Activated CD4-positive, alpha-beta T cell treated with anti-CD3 and anti-CD28 coated beads, Interleukin-2, amount 50 U/mL, for 48 hours (primary cell): Measurements from ENCODE around the gene RFC2.
A peak's percentile ranks its signal among the peaks of the same experiment; 100 is the strongest.

ENCODE experiments used
- DNase-seq, 2 experiments: peaks; one replicate each; pipeline ENCODE4 v3.0.0-alpha.2; 2020

The RFC2 gene

DNA sequence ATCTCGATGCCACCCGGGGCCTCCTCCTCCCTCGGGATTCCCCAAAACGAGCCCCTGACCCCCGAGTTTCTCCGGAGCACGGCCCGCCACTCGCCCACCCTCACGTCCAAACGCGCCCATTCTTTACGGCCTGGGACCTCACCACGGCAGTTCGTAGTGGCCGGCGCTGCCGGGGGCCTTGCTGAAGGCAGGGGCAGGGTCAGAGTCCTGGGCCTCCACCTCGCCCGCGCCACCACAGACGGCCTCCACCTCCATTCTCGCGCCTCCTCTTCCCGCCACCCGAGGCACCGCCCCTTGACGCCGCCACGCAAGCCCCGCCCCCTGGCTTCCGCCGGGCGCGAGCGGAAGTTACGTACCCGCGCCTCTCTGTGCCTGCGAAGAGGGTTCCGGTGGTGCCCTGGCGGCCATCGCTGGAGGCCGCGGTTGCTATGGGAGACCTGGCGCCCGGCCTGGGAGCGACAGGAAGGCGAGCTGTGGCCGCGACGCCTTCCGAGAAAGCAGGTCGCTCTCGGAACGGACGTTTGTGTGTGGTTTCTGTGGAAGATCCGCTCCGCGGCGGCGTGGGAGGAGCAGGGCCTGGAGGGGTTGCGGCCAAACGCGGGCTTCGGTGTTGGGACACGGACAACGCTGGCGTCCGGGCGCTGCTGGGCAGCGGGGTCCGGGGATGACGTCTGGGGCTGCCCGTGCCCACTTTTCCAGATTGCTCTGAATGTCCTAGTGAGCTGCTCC, at the start of gene RFC2:
RFC2 (minus strand) TSS at position 271 of the 729 bp plus-strand sequence; CDS start at position 255, 16 bp downstream.
- DNase-seq, result peak; percentile 97

DNA sequence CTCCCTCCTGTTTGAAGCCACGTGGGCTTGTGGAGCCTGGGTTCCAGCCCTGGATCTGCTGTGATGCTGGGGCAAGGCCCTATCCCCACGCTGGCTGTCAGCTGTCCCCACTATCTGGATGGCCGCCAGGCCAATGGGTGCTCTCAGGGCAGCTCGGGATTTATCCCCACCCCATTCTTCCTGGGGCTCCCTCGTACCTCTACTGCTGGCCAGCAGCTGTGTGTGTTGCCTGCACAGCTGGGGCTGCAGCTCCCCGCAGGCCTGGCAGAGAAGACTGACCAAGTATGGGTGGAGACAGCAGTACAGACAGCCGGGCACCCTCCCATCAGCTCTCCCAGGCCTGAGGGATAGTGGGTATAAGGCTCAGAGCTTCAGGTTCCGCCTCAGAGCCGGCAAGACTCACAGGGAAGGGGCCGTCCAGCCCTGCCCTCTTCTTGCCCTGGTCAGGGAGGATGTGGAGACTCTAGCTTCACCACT, 48.6 kb upstream of the RFC2 start:
- DNase-seq, result no peak

DNA sequence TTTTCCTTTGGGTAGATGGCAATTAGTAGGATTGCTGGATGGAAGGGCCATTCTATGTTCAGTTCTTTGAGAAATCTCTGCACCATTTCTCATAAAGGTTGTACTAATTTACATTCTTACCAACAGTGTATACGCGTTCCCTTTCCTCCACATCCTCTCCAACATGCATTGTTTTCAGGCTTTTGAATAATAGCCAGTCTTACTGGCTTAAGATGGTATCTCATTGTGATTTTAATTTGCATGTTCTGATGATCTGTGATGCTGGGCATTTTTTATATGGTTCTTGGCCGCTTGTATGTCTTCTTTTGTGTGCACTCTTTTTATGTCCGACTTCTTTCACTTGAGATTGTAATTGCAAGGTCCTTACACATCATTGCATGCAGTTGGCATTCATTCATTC, 46.7 kb upstream of the RFC2 start:
- DNase-seq, result no peak

DNA sequence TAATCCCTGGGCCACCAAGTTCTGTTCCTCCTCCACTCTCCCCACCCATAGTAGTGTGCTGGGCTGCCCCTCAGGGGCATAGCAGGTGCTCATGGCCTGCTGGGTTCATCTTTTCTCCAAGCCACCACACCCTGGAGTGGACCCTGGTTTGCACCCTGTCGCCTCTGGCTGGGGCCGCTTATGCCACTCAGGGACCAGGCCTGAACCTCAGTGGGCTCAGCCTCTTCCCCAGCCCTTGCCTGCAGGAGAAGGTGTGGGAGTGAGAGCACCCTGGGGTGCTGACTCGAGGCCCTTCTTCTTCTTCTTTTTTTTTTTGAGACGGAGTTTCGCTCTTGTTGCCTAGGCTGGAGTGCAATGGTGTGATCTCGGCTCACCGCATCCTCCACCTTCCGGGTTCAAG, 45.2 kb upstream of the RFC2 start:
- DNase-seq, result no peak

DNA sequence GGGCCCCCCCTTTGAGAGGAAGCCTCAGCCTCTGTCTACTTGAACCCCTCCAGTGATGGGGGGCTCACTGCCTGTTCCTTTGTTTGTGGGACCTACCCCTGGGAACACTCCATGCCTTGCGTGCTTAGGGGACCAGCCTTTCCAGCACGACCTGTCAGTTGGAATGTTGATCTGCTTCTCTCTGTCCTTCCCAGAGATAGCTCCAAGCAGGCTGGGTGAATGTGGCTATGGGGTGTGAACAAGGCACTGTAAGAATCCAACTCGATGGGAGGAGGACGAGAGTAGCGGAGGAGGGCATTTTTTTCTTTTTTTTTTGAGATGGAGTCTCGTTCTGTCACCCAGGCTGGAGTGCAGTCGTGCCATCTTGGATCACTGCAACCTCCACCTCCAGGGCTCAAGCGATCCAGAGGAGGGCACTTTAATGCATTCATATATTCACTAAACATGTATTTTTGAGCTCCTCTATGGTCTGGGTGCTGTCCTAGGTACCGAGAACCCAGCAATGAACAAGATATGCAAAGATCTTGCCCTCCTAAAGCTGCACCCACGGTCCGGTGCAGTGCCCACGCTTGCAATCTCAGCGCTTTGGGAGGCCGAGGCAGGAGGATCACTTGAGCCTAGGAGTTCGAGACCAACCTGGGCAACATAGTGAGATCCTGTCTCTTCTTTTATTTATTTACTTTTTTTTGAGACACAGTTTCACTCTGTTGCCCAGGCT, 43.5 kb upstream of the RFC2 start:
- DNase-seq, result no peak

DNA sequence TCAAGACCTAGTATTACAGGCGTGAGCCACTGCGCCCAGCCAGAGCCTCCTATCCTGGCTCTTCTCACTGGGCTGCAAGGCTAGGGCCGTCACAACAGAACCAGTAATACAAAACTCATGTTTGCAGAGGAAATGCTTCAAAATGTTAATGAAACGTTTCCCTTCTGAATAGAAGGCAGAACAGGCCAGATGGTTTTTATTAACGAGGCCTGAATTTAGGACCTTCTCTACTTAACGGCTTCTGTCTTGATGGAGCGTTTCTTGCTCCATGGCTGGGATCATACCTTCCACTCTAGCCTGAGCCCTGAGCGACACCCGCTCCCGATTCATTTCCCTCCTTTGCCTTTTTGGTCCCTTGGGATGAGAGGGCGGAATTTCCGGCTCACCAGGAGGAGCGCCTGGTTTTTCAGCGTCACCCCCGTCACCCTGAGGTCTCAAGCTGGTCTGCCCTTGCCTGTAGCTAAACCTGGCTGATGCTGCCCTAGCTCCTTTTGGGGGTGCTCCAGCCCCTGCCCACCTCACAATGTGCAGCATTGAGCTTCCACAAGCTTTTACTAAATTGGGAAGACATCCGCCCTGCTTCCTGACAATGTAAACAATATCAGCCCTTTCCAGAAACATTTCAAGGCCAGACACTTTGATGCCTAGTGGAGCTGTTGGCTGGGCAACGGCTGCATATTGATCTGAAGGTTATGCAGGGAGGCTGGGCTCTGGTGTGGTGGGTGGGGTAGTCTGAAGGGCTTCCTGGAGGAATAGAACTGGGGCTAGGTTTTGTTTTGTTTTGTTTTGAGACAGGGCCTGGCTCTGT, 40.2 kb upstream of the RFC2 start:
- no peak for DNase-seq

DNA sequence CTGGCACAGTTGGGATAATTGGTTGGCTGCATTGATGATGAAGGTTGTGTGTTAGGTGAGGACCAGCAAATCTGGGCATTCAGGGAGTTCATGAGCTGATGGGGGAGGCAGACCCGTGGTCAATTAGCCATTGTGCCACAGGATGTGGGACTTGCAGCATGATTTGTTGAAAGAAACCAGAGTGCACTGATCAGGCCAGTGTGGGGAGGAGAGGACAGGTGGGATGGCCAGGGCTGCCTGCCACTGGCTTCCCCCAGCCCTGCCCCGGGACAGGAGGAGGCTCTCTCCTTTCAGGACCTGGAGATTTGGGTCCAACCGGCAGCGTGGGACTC, 39.3 kb upstream of the RFC2 start:
- DNase-seq, result no peak

DNA sequence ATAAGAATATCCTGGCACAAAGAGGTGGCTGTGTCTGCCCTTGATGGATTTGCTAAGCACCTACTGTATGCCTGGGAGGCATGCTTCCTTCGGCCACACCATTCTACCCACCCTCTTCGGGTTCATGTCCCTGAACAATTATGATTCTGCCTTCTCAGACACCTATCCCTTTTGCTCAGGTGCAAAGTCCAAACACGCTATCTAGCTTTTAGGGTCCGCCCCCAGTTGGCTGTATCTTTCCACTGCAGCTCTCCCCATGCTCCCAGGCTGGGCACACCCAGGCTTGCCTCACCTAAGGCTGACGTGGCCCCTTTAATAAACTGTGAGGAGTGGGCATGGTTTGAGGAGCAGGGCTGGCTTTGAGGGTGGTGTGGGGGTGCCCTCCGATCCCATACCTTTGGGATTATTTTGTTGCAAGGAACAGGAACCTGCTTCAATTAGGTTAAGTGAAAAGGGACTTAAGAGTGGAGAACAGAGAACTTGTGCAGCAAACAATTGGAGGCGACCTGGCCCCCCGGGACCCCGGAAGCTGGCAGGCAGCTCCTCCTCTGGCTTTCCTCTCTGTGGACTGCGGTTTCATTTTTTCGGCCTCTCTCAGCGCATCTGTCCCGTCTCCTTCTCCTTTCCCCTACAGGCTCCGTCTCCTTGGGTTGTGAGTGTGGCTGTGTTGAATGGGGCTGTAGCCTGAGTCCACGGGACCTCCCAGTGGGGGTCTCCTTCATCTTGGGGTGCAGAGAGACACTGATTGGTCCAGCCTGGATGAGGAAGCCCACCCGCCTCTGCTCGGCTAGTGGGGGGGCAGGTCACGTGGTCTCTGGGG, 38.8 kb upstream of the RFC2 start:
- no peak for DNase-seq

DNA sequence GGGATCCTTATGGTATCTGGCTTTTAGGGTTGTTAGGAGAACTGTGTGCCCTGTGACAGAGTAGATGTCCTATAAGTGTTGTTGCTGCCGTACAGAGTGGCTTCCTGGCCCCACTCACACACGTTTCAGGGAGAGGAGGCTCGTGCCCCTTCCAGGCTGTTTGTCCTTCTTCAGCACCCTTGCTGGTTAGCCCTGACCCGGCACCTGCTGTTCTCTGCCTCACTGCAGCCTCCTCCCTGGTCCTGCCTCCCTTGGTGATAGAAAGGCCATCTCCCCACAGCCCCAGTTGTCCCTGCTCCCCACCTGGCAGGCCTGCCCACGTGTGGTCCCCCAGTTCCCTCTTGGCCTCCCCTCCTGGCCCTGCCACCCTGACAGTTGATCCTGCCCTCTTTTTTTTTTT, 37.3 kb upstream of the RFC2 start:
- DNase-seq, result no peak

DNA sequence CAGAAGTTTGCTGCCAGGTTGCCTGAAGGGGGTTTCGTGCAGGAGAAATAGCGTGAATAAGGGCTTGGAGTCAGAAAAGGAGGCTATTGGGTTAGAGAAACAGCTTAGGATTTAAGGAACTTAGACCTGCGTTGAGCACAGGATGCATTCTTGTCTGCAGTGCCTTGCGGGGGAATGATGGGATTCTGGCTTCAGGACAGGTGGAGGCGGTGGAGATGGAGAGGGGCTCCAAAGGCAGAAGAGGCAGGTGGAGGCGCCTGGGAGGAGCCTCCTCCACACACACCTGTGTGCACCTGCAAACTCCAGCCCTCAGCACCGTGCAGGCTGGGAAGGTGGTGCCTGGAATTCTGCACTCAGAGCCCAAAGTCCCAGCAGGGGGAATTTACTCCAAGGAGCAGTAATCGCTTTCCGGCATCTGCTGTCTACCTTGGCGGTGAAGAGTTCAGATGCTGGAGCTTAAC, 36.8 kb upstream of the RFC2 start:
- DNase-seq, result no peak

DNA sequence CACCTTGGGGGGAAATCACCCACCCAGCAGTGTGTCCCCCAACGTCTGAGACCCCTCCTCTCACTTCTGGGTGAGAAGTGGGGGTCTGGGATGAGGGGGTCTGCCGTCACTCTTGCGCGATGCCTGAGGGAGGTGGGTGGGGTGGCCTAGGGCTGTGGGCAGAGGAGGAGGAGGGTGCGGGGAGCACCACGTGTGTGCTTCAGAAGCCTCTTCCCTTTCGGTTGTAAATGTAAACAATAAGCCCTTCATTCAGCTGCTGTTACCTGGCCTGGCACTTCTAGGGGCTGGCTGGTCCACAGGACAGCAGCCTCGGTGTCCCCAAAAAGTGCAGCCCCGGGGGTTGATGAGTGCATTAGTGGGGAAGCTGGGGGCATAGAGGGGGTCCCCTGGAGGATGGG, 36.4 kb upstream of the RFC2 start:
- no peak for DNase-seq

DNA sequence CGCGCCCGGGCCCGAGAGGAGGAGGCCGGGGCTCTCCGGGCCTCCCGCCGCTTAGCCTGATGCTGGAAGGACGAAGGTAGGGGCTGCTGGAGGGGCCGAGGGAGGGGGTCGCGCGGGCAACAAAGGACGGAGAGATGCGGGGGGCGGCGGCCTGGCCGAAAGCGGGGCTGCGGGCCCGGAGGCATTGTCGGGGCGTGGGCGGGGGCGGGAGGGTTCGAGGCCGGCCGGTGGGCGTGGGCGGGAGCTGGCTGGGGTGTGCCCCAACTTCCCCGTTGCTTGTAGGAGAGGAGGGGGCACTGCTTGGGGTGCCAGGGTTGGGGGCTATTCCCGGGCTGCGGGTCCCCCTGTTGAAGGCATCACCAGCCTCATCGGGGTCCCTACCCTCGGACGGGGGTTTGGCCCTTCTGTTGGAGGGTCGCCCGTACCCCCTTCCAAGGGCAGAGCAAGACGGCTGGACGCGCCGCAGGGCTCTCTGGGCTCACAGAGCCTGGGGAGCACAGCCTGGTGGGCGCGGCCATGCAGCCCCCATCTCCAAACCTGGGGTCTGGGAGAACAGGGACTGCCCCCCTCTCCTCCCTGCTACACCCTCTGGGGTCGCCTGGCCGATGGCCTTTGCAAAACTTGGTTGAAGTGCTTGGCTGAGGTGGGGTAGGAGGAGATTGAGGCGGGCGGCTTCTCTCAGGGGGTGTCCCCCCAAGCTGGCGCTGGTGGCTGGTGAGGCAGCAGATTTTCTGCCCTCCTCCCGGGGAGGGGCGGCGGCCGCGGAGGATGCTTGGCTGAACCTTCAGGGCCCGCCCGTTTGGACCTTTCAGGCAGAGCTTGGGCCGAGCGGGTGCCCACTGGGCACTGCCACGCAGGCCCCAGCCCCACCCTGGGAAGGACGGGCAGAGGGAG, 35.7 kb upstream of the RFC2 start:
- DNase-seq, result peak; percentile 10 to 22

DNA sequence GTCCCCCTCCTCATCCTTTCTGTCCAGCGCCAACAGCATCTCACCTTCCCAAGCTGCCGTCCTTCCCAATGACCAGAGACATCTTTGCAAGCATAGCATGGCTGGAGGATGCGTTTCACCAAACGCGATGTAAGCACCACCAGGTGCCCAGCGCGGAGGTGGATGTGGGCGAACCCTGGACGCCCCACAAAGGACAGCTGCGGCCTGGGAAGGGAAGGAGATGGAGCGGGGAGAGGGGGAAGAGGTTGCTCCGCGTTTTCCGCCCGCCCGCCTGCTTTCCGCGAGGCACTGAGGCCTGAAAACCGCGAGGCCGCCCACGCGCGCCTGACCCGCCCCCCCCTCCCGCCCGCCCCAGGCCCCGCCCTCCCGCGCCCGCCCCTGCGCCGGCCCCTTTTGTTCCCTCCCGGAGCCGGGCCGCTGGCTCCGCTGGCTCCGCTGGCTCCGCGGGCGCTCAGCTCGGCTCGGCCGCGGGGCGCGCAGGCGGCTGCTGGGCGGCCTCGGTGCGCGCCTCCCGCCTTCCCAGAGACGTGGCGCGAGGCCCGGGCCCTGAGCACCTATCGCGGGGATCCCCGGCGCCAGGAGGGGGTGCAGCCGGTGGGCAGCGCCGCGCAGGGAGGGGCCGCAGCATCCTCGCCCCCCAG, 34.9 kb upstream of the RFC2 start, which contains the start of gene CLIP2:
CLIP2 (plus strand) TSS at position 390 of the 641 bp plus-strand sequence. CDS start 28,140 bp downstream, outside the sequence.
- DNase-seq, result peak; percentile 76 to 79

DNA sequence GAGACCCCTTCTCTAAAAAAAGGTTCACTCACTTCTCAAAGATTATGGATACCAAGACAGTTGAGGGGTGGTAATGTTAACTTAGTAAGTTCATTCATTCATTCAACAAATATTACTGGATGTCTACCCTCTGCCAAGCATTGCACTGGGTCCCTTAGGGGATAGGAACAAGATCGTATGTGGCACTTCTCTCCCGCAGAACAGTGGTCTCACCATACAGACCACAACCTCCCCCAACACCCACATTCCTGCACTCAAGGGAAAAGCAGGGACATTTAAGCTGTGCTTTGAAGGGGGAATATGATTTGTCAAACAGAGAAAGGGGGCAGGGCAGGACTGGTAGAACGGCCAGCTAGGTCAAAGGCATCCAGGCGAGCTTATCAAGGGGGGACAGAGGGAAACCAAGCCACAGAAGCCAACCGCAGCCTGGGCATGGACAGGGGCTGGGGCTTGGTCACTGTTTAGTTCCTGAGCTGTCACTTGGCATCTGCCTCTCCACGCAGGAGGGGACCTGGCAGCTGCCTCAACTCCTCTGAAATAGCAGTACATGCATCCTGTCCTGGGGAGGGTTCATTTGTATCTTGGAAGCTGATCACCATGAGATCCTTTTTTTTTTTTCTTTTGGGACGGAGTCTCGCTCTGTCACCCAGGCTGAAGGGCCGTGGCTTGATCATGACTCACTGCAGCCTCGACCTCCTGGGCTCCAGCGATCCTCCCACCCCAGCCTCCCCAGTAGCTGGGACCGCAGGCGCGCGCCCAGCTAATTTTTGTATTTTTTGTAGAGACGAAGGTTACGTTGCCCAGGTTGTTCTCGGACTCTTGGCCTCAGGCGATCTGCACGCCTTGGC, 34.1 kb upstream of the RFC2 start:
- DNase-seq, result no peak

DNA sequence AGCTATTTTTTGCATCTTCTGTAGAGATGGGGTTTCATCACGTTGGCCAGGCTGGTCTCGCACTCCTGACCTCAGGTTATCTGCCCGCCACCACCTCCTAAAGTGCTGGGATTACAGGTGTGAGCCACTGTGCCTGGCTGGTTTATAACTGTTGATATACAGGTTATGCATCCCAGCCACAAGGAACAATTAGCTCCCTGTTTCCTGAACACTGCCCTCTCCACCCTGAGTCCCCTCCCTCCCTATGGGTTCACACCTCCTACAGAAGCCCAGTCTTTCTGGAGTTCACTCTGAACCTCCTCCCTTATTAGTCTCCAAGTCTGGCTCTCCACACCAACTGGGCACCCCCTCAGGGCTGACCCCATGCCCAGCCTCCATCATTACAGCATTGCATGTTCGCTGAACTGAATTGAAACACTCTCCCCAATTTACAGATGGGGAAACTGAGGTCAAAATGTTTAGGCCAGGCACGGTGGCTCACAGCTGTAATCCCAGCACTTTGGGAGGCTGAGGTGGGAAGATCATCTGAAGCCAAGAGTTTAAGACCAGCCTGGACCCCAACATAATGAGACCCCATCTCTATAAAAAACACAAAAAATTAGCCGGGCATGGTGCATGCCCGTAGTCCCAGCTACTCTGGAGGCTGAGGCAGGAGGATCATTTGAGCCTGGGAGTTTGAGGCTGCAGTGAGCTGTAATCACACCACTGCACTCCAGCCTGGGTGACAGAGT, 33.3 kb upstream of the RFC2 start:
- no peak for DNase-seq

DNA sequence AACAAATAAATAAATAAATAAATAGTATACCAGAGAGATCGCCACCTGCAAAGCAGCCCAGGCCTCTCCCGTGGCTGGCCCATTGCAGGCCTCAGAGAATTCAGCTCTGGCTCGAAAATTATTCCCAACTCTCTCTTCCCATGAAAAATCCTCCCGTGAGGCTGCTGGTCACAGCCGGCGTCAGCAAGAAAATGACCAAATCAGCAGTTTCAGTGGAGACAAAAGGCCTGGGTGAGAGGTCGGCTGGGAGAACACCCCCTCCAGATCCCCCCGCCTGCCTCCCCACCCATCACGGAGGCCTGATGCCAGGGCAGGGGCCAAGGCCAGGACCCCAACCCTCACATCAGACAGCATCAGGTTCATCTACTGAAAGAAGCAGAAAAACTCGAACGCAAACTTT, 31.9 kb upstream of the RFC2 start:
- DNase-seq, result no peak

DNA sequence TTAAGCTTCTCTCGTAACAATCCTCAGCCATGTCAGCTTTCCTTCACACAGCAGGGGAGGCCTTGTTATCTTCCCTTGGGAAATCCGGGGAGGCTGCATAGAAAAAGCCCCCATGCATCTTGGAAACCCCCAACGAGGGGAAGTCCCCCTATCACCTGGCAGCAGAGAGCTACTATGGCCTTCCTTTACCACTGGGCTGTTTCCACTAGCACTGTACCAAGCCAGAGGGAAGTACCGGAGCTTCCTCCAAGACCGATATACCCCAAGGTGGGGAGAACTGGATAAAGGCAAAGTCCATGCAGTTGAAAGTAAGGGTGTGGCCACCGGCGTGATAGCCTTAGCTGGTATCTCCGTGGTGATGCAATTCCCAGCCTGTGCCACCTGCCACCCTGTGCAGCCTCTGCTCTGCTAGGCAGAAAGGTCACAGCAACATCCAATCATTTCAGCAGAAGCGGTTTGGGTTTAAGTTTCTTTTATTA, 30.6 kb upstream of the RFC2 start:
- DNase-seq, result no peak

DNA sequence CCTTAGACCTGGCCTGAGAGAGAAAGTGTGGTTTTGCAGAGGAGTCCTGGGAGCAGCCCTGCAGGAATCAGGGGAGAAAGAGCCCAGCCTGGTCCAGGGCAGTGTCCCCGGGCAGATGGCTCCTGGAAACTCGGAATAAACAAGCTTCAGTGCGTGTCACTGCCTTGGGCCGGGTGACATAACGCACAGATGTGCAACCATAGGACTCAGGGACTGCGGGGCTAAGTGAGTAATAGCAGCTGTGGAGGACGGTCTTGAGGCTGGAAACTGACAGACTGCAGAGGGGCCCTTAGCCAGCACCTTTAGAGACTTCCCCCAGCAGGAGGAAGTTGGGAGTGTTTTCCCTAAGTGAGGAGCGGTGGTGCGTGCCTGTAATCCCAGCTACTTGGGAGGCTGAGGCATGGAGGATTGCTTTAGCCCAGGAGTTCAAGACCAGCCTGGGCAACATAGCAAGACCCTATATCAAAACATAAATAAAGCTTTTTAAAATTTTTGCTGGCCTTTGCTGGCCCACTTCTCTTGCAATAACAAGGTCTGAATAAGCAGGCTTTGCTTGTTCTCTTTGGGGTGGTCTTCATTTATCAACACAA, 29.8 kb upstream of the RFC2 start:
- no peak for DNase-seq
